ENCODE results near the gene CIB2. TPM values are rescaled to one million over a fixed set of nuclear protein-coding genes. Genes with fewer than 3 reads are reported as not detected.

CIB2 gene
- total RNA-seq, 3 donors from 2014 or later: 8.1 to 13.7 (median 10.9) TPM

DNA sequence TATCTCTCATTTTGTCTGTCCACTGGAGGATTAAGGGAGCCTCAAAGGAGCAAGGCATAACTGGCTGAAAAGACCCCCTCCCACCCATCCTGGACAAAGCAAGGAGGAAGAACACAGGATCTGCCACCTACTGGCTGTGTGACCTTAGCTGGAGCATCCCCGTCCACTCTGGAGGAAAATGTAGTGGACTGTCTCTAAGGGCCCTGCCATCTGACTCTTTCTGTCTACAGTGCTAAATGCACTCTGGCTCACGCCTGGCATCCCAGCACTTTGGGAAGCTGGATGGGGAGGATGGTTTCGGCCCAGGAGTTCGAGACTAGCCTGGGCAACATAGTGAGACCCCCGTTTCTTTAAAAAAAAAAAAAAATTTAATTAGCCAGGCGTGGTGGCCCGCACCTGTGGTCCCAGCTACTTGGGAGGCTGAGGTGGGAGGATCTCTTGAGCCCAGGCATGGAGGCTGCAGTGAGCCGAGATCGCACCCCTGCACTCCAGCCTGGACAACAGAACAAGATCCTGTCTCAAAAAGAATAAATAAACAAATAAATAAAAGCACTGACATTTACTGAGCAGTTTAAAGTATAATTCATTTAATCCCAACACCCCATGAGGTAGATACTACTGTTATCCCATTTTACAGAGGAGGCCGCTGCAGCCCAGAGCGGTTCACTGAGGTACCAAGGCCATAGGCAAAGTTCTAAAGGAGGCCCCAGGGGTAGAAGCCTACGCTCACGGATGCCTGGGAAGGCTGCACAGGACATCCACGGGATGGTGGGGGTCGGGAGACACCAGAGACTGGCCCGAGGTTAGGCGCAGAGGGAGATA, 54.8 kb downstream of the CIB2 start:
- peak overlapping the region; percentile 86 for H3K4me3 ChIP-seq
- ATAC-seq: peak; percentile 27
- no peak for DNase-seq
- intact Hi-C loops (cut with DNase I, micrococcal nuclease): no loop called here
- TF ChIP-seq, protein P1, sequence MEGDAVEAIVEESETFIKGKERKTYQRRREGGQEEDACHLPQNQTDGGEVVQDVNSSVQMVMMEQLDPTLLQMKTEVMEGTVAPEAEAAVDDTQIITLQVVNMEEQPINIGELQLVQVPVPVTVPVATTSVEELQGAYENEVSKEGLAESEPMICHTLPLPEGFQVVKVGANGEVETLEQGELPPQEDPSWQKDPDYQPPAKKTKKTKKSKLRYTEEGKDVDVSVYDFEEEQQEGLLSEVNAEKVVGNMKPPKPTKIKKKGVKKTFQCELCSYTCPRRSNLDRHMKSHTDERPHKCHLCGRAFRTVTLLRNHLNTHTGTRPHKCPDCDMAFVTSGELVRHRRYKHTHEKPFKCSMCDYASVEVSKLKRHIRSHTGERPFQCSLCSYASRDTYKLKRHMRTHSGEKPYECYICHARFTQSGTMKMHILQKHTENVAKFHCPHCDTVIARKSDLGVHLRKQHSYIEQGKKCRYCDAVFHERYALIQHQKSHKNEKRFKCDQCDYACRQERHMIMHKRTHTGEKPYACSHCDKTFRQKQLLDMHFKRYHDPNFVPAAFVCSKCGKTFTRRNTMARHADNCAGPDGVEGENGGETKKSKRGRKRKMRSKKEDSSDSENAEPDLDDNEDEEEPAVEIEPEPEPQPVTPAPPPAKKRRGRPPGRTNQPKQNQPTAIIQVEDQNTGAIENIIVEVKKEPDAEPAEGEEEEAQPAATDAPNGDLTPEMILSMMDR (IDR thresholded peaks at IDR 0.05): no peak
- H3K9me3 ChIP-seq: no peaks in the 10 kb centered on the region
- peaks cover 48% of the 10 kb centered on the region for H3K4me1 ChIP-seq (ENCODE audit: low read depth)
- H3K36me3 ChIP-seq (ENCODE audit: low read depth): no peaks in the 10 kb centered on the region

DNA sequence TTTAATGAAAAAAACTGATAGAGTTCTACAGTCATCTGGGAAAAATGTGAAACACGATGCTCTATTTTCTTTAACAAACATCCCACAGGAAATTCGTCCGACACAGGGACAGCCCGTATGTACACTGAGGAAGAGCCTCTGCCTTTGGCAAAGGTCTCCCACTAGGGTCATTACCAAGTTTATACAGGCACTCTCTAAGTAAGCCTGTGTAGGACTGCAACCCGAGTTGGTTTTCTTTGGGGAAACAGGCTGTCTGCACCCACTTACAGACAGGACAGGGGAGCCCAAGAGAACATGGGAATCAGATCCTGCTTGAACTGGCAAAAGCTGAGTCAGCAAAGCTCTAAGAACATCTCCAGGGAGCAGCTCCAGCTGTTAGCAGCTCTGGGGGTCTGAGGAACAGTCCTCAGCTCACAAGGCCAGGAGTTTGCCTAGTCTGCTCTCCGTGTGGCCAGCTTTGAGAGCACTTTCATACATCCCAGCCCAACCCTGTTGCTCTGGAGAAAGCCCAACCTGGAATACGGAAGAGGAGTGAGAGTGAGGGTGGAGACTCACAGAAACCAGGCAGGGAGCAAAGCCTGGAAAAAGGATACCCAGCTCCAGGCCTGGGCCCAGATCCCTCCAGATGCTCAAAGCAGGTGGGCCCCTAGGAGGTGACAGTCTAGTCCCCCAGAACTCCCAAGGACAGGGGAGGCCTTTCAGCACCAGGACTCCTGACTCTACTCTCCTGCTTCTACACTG, 55.6 kb downstream of the CIB2 start:
- Histone ChIP-seq H3K36me3 (ENCODE audit: low read depth) (no peaks in the 10 kb centered on the region), H3K4me1 (ENCODE audit: low read depth) (peaks cover 51% of the 10 kb centered on the region), H3K9me3 (no peaks in the 10 kb centered on the region), H3K4me3 (peak overlapping the region; percentile 86)
- intact Hi-C loops (cut with DNase I, micrococcal nuclease): no loop called here
- TF ChIP-seq, protein P1 (IDR thresholded peaks at IDR 0.05): no peak
- ATAC-seq: peak; percentile 72
- DNase-seq: peak in 2 of 3 donors; percentile 64 to 75

DNA sequence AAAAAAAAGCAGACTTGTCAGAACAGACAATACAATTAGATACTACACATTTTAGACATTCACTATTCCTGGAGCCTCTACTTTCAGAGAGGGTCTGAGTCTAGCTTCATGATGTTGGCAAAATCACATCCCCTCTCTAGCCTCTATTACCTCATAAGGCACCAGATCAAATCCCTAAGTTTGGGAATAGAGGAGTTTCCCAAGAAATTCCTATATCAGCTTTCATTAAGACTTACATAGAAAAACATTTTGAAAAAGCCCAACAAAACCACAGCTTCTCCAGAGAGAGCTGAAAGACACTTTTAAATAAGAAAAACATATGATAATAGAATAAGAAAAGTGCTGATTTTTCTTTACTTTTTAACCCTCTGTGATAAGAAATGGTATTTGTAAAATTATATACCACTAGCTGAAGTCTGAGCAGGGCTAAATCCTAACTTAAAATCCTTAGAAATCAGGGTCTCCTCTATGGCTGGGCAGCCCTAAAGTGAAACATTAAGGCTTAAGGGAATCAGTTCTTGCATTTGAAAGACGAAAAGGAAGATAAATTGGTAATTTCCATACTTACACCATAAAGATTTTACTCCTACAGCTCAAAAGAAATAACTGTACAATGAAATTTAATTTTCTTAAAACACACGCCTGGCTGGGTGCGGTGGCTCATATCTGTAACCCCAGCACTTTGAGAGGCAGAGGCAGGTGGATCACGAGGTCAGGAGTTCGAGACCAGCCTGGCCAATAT, 58.0 kb downstream of the CIB2 start:
- TF ChIP-seq, protein P1 (IDR thresholded peaks at IDR 0.05): no peak
- H3K36me3 ChIP-seq (ENCODE audit: low read depth): no peaks in the 10 kb centered on the region
- peaks cover 71% of the 10 kb centered on the region for H3K4me1 ChIP-seq (ENCODE audit: low read depth)
- DNase-seq: no peak
- intact Hi-C loops (cut with DNase I, micrococcal nuclease): no loop called here
- no peaks in the 10 kb centered on the region for H3K9me3 ChIP-seq
- ATAC-seq: no peak
- no peak overlapping the region for H3K4me3 ChIP-seq

DNA sequence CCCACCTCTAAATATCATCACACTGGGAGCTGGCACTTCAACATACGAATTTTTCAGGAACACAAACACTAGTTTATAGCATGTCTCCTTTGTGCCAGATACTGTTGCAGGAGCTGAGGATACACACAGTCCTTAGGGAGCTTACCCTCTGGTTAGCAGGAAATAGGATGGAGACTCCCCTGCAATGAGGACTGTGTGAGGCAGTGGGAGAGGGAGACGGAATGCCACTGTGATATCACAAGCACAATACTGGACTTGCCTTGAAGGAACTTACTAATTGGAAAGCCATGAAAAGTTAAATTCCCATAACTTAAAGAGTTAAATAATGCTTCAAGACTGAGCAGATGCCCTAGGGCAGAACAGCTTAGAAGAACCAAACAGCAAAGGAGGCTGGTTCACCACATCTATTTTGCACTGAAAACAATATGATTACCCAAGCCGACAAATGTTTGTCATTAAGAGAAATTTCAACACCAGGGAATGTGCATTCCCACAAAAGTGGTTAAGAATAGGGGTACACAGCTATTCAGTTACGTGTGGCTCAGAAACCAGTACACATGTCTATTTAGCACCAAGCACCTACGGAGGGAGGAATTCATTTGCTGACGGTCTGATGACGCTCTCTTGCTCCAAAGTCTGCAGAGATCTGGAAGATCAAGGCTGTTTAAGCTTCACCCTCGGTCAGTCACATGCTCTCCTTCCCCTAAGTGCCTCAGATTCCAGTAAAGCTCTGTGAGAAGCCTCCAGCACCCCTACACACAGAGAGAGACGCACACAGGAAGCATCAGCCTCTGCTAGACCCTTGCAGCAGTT, 59.0 kb downstream of the CIB2 start:
- Histone ChIP-seq H3K4me1 (ENCODE audit: low read depth) (peaks cover 79% of the 10 kb centered on the region), H3K9me3 (no peaks in the 10 kb centered on the region), H3K36me3 (ENCODE audit: low read depth) (no peaks in the 10 kb centered on the region), H3K4me3 (no peak overlapping the region)
- DNase-seq (peak in 1 of 3 donors; percentile 77), ATAC-seq (peak; percentile 42)
- intact Hi-C loops (cut with DNase I, micrococcal nuclease): no loop called here
- TF ChIP-seq, protein P1 (IDR thresholded peaks at IDR 0.05): no peak

DNA sequence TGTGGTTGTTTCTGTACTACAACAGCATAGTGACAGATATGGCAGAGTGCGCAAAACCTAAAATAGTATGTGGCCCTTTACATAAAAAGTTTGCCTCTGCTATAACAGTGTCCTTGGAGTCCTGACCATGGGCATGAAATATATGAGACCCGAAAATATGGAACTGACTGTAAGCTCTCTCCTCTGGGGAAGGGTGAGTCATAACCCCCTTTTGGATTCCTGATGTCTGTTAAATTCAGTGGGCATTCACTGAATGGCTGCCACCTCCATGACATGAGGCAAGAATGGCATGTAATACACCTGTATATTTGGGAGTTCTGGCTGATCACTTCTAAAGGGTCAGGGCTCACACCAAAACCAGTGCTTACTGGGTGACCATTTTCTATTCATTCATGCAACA, 59.9 kb downstream of the CIB2 start:
- intact Hi-C loops (cut with DNase I, micrococcal nuclease): no loop called here

More for the DNA sequence above, 59.9 kb downstream of the CIB2 start:
- DNase-seq (no peak), ATAC-seq (no peak)
- Histone ChIP-seq H3K4me1 (ENCODE audit: low read depth) (peaks cover 84% of the 10 kb centered on the region), H3K4me3 (no peak overlapping the region), H3K36me3 (ENCODE audit: low read depth) (no peaks in the 10 kb centered on the region), H3K9me3 (no peaks in the 10 kb centered on the region)
- TF ChIP-seq, protein P1 (IDR thresholded peaks at IDR 0.05): no peak
